HepG2 (cell line): ENCODE measurements around the gene FNDC3B. TPM values are rescaled to one million over a fixed set of nuclear protein-coding genes. Genes with fewer than 3 reads are reported as not detected.

Source experiments
- ATAD3A ChIP-seq: sonication (generic); formaldehyde crosslinking; IDR thresholded peaks from 2 replicates; pipeline ENCODE4 v1.4.0; 2020; ENCODE audit warnings: missing genetic modification reagents
- ATF2 ChIP-seq: sonication (generic); formaldehyde crosslinking; IDR thresholded peaks from 2 replicates; pipeline ENCODE4 v1.4.0; 2020; ENCODE audit warnings: missing genetic modification reagents
- CBX5 ChIP-seq: sonication (generic); formaldehyde crosslinking; IDR thresholded peaks from 2 replicates; pipeline ENCODE4 v1.4.0; 2020; ENCODE audit warnings: missing genetic modification reagents, borderline replicate concordance
- CCAR2 ChIP-seq: fragments of 200-400 bp; formaldehyde crosslinking; optimal IDR thresholded peaks from 2 replicates; pipeline ENCODE3; 2018; ENCODE audit warnings: low read depth, mild to moderate bottlenecking, low read length, moderate library complexity
- CREB3 ChIP-seq: sonication (generic); formaldehyde crosslinking; IDR thresholded peaks from 2 replicates; pipeline ENCODE4 v1.5.0; 2020; ENCODE audit warnings: missing genetic modification reagents
- ETS1 ChIP-seq: sonication (generic); formaldehyde crosslinking; IDR thresholded peaks from 2 replicates; pipeline ENCODE4 v1.4.0; 2020; ENCODE audit warnings: missing genetic modification reagents
- FIP1L1 ChIP-seq: fragments of 200-400 bp; formaldehyde crosslinking; IDR thresholded peaks from 2 replicates; pipeline ENCODE4 v1.6.1; 2018; ENCODE audit warnings: low read depth, mild to moderate bottlenecking, low read length, moderate library complexity, borderline replicate concordance; ENCODE audit not compliant: insufficient read depth
- GMEB1 ChIP-seq: sonication (generic); formaldehyde crosslinking; IDR thresholded peaks from 2 replicates; pipeline ENCODE4 v1.5.1; 2020; ENCODE audit warnings: missing genetic modification reagents, mild to moderate bottlenecking, borderline replicate concordance
- GRHL1 ChIP-seq: sonication (generic); formaldehyde crosslinking; conservative IDR thresholded peaks from 2 replicates; pipeline ENCODE4 v1.8.0; 2022; ENCODE audit warnings: missing genetic modification reagents
- HCFC1 ChIP-seq: fragments of 150-350 bp; IDR thresholded peaks from 2 replicates; pipeline ENCODE4 v1.6.1; 2014; ENCODE audit warnings: low read depth, low read length
- MATR3 ChIP-seq: sonication (generic); formaldehyde crosslinking; IDR thresholded peaks from 2 replicates; pipeline ENCODE4 v1.4.0; 2020; ENCODE audit warnings: missing genetic modification reagents
- MTF2 ChIP-seq: sonication (generic); formaldehyde crosslinking; IDR thresholded peaks from 2 replicates; pipeline ENCODE4 v1.5.0; 2020; ENCODE audit warnings: missing genetic modification reagents, borderline replicate concordance
- PAX8 ChIP-seq: sonication (generic); formaldehyde crosslinking; IDR thresholded peaks from 2 replicates; pipeline ENCODE4 v1.8.0; 2022; ENCODE audit warnings: mild to moderate bottlenecking, missing genetic modification reagents, borderline replicate concordance
- RAD21 ChIP-seq: fragments of 450-650 bp; formaldehyde crosslinking; IDR thresholded peaks from 2 replicates; pipeline ENCODE4 v1.5.0; 2020; ENCODE audit warnings: mild to moderate bottlenecking
- SAP130 ChIP-seq: IDR thresholded peaks from 2 replicates; pipeline ENCODE4 v1.6.1; 2016; ENCODE audit warnings: low read depth
- SIX4 ChIP-seq: sonication (generic); formaldehyde crosslinking; IDR thresholded peaks from 2 replicates; pipeline ENCODE4 v1.4.0; 2020; ENCODE audit warnings: missing genetic modification reagents
- SRSF9 ChIP-seq: fragments of 200-400 bp; formaldehyde crosslinking; IDR thresholded peaks from 2 replicates; pipeline ENCODE4 v1.6.1; 2018; ENCODE audit warnings: borderline replicate concordance, mild to moderate bottlenecking, low read depth, low read length; ENCODE audit not compliant: insufficient read depth, poor library complexity, severe bottlenecking
- SUZ12 ChIP-seq: fragments of 150-350 bp; IDR thresholded peaks from 2 replicates; pipeline ENCODE4 v1.6.1; 2014; ENCODE audit warnings: low read depth, low read length
- ZBTB1 ChIP-seq: sonication (generic); formaldehyde crosslinking; IDR thresholded peaks from 2 replicates; pipeline ENCODE4 v1.4.0; 2020; ENCODE audit warnings: missing genetic modification reagents, borderline replicate concordance
- ZBTB7B ChIP-seq: sonication (generic); formaldehyde crosslinking; IDR thresholded peaks from 2 replicates; pipeline ENCODE4 v1.4.0; 2020; ENCODE audit warnings: missing genetic modification reagents
- ZFAT ChIP-seq: sonication (generic); formaldehyde crosslinking; conservative IDR thresholded peaks from 2 replicates; pipeline ENCODE4 v1.8.1; 2023; ENCODE audit warnings: missing genetic modification reagents, inconsistent platforms
- ZNF33B ChIP-seq: sonication (generic); formaldehyde crosslinking; IDR thresholded peaks from 2 replicates; pipeline ENCODE4 v1.5.1; 2020; ENCODE audit warnings: mild to moderate bottlenecking, missing genetic modification reagents
- ZNF672 ChIP-seq: sonication (generic); formaldehyde crosslinking; IDR thresholded peaks from 2 replicates; pipeline ENCODE4 v1.8.1; 2022; ENCODE audit warnings: missing genetic modification reagents
- ZNF773 ChIP-seq: sonication (generic); formaldehyde crosslinking; IDR thresholded peaks from 2 replicates; pipeline ENCODE4 v1.4.0; 2020; ENCODE audit warnings: missing genetic modification reagents, borderline replicate concordance
- polyA plus RNA-seq, 8 experiments: library from polyadenylated mRNA; depleted of rRNA in 3 of 8; stranded (reverse) in 7 of 8; unstranded in 1 of 8; fragments of >200 nt; fragmentation: Illumina TruSeq in 4 of 8; extraction: Trizol in 4 of 8; gene quantifications; 2 replicates each; pipeline versions ENCODE4 v1.2.1 to v1.2.3, GENCODE V29; 2011 to 2016; ENCODE audit warnings: low read depth in 4 of 8, missing spikeins in 1 of 8, mixed read lengths in 1 of 8; ENCODE audit not compliant: insufficient read depth in 1 of 8
- total RNA-seq, 5 experiments: library from RNA; depleted of rRNA; stranded (reverse); fragments of >200 nt; fragmentation: Illumina TruSeq; extraction: Trizol; gene quantifications; 2 replicates each; pipeline ENCODE4 v1.2.3, GENCODE V29; 2016; ENCODE audit warnings: low read depth in 1 of 5

Gene FNDC3B
- total and polyA plus RNA-seq, 2 of the 13 experiments (the other 11 are each of a cell fraction or from before 2014, with no cell fraction given): 74.8 to 103 TPM

GRCh38 chr3:172203522-172204258 is 164.3 kb downstream of the FNDC3B start (continued):
- TF ChIP-seq GRHL1 (no peak), SUZ12 (no peak), MTF2 (CRISPR knock-in tag) (no peak), ZNF33B (no peak), RAD21 (CRISPR knock-in tag) (no peak), FIP1L1 (no peak), ETS1 (CRISPR knock-in tag) (no peak), CCAR2 (no peak), ZBTB7B (CRISPR knock-in tag) (no peak), SAP130 (CRISPR knock-in tag) (peak; percentile 91), ZNF773 (no peak), CREB3 (CRISPR knock-in tag) (no peak), PAX8 (CRISPR knock-in tag) (no peak), SRSF9 (no peak), GMEB1 (CRISPR knock-in tag) (no peak; the same call in 1 of the 2 replicates), HCFC1 (no peak), ZBTB1 (CRISPR knock-in tag) (no peak), CBX5 (CRISPR knock-in tag) (peak; percentile 62; the same call in 1 of the 2 replicates), ZFAT (no peak), ATAD3A (CRISPR knock-in tag) (no peak), MATR3 (CRISPR knock-in tag) (no peak), ZNF672 (CRISPR knock-in tag) (no peak), SIX4 (CRISPR knock-in tag) (peak; percentile 62; the same call in 1 of the 2 replicates), ATF2 (CRISPR knock-in tag) (no peak)
